ENCODE measurements around the gene TRAF3. TPM values are rescaled to one million over a fixed set of nuclear protein-coding genes. Genes with fewer than 3 reads are reported as not detected.
"Not testable (repeated sequence)": the region's sequence is repeated elsewhere in the genome, so short reads cannot be mapped to it uniquely, and the experiment has no call there.

The TRAF3 gene
- total and polyA plus RNA-seq, 10 donors = 11.1 to 61.5 (median 39.1) TPM

DNA sequence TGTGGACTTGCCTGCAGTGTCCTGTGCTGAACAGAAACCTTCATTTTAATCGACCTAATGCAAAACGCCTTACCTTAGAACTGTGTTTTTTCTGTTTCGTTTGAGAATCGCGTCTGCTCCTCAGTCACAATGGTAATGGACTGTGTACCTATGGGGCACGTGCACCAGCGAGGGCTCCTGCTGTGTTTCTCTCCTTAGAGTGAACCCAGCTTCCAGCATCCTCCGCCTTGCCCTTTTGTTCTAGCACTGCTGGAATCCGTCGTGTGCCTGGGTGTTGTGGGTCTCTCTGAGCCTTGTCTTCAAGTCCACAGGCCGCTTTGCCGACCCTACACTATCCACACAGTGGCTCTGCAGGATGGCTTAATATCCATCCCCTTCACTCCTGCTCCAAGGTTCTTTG, 148.9 kb downstream of the TRAF3 start:
- no peak for TF ChIP-seq POLR2AphosphoS5 (IDR thresholded peaks at IDR 0.05)
- no peak for TF ChIP-seq CTCF (IDR thresholded peaks at IDR 0.05 in 8 of 11, conservative IDR thresholded peaks at IDR 0.05 in 3 of 11)
- TF ChIP-seq POLR2A (IDR thresholded peaks at IDR 0.05) = no peak
- peaks cover 28 to 61% (median 51%) of the 10 kb centered on the region in 6 donors for H3K4me1 ChIP-seq
- no peak overlapping the region for H3K4me3 ChIP-seq
- H3K27ac ChIP-seq = no peak overlapping the region
- H3K27me3 ChIP-seq (replicated peaks in 1 of 7) = peaks cover 3 to 94% (median 56%) of the 10 kb centered on the region in 7 donors
- no peaks in the 10 kb centered on the region for H3K36me3 ChIP-seq
- DNase-seq = no peak
- no peaks in the 10 kb centered on the region for H3K9me3 ChIP-seq
- WGBS, 5 donors = 75 to 80% (median 78%) methylated on average over 12 of the region's 12 CpGs
- intact Hi-C loops (cut with DNase I; ENCODE audit: low total_unique reads) = no loop called here

- H3K36me3 ChIP-seq; DNase-seq; H3K27ac ChIP-seq; intact Hi-C loops (cut with DNase I; ENCODE audit: low total_unique reads); H3K9me3 ChIP-seq; H3K4me3 ChIP-seq: not testable (repeated sequence)
- H3K27me3 ChIP-seq (replicated peaks in 1 of 7) = peaks cover 3 to 96% (median 56%) of the 10 kb centered on the region in 7 donors
- peaks cover 28 to 63% (median 53%) of the 10 kb centered on the region in 6 donors for H3K4me1 ChIP-seq
- WGBS, 5 donors = 89 to 95% (median 93%) methylated on average over 10 of the region's 10 CpGs
These were observed 149.6 kb downstream of the TRAF3 start for GRCh38 chr14:102926840-102927239.

- no peak for TF ChIP-seq POLR2A (IDR thresholded peaks at IDR 0.05)
- TF ChIP-seq POLR2AphosphoS5 (IDR thresholded peaks at IDR 0.05) = no peak
- TF ChIP-seq CTCF (IDR thresholded peaks at IDR 0.05 in 8 of 11, conservative IDR thresholded peaks at IDR 0.05 in 3 of 11) = no peak
- H3K27ac ChIP-seq = no peak overlapping the region
- peaks cover 3 to 90% (median 56%) of the 10 kb centered on the region in 7 donors for H3K27me3 ChIP-seq (replicated peaks in 1 of 7)
- peaks cover 28 to 63% (median 53%) of the 10 kb centered on the region in 6 donors for H3K4me1 ChIP-seq
- no peak for DNase-seq
- intact Hi-C loops (cut with DNase I; ENCODE audit: low total_unique reads) = no loop called here
- peak overlapping the region in 2 of 8 donors; percentile 52 to 73 for H3K4me3 ChIP-seq
- no peaks in the 10 kb centered on the region for H3K9me3 ChIP-seq
- peaks cover 0 to 6% (median 0%) of the 10 kb centered on the region in 6 donors for H3K36me3 ChIP-seq
- WGBS, 5 donors = 42 to 53% (median 53%) methylated on average over 9 to 19 of the region's 19 CpGs
These were observed 150.2 kb downstream of the TRAF3 start for GRCh38 chr14:102927346-102927877.

- intact Hi-C loops (cut with DNase I; ENCODE audit: low total_unique reads) = no loop called here
- H3K27me3 ChIP-seq (replicated peaks in 1 of 7) = peaks cover 3 to 85% (median 51%) of the 10 kb centered on the region in 7 donors
- no peak for DNase-seq
- WGBS, 5 donors = 5 to 30% (median 7%) methylated on average over 9 to 35 of the region's 35 CpGs
- H3K4me3 ChIP-seq = peak overlapping the region; percentile 34 to 73 (median 44)
- peak overlapping the region in 2 of 8 donors; percentile 0 to 13 for H3K27ac ChIP-seq
- no peak for TF ChIP-seq POLR2AphosphoS5 (IDR thresholded peaks at IDR 0.05)
- TF ChIP-seq CTCF (IDR thresholded peaks at IDR 0.05 in 8 of 11, conservative IDR thresholded peaks at IDR 0.05 in 3 of 11) = no peak
- no peak for TF ChIP-seq POLR2A (IDR thresholded peaks at IDR 0.05)
- H3K36me3 ChIP-seq = peaks cover 0 to 11% (median under 1%) of the 10 kb centered on the region in 6 donors
- no peaks in the 10 kb centered on the region for H3K9me3 ChIP-seq
- peaks cover 24 to 57% (median 49%) of the 10 kb centered on the region in 6 donors for H3K4me1 ChIP-seq
These were observed 150.7 kb downstream of the TRAF3 start for GRCh38 chr14:102927878-102928411.

Data from spleen (tissue), 11 donors.